Heart right ventricle (tissue), 16 donors: ENCODE results near the gene PPM1K. TPM values are rescaled to one million over a fixed set of nuclear protein-coding genes. Genes with fewer than 3 reads are reported as not detected.

Experiments used
- ATAC-seq, 8 donors: fragments of 200-7000 bp; cut with Tn5 transposase; one replicate each; pipeline ENCODE4 v1.9.1; 2020; ENCODE audit warnings: mild to moderate bottlenecking in 8 of 8, moderate library complexity in 8 of 8, moderate number of reproducible peaks in 1 of 8
- DNase-seq, 2 donors: peaks; one replicate each; pipeline ENCODE4 v3.0.0-alpha.2; 2020
- H3K27ac ChIP-seq, 10 donors: fragments of 200-600 bp; sonication (generic) in 2 of 10; one replicate each; pipeline versions ENCODE4 v1.5.0 to v1.8.0; 2020 to 2022; ENCODE audit warnings: mild to moderate bottlenecking in 3 of 10
- H3K27me3 ChIP-seq, 7 donors: fragments of 200-600 bp; one replicate each; pipeline ENCODE4 v1.8.0; 2021 to 2022; ENCODE audit warnings: mild to moderate bottlenecking in 2 of 7
- H3K36me3 ChIP-seq, 9 donors: fragments of 200-600 bp; sonication (generic) in 1 of 9; one replicate each; pipeline versions ENCODE4 v1.5.0 to v1.8.0; 2020 to 2022; ENCODE audit warnings: mild to moderate bottlenecking in 2 of 9
- H3K4me1 ChIP-seq, 9 donors: fragments of 200-600 bp; sonication (generic) in 1 of 9; one replicate each; pipeline versions ENCODE4 v1.5.0 to v1.8.0; 2020 to 2022; ENCODE audit warnings: mild to moderate bottlenecking in 4 of 9
- H3K4me3 ChIP-seq, 10 donors: fragments of 200-600 bp; sonication (generic) in 2 of 10; one replicate each; pipeline versions ENCODE4 v1.5.0 to v1.8.0; 2020 to 2022; ENCODE audit warnings: mild to moderate bottlenecking in 7 of 10, moderate library complexity in 2 of 10
- H3K9me3 ChIP-seq, 11 donors: fragments of 200-600 bp in 10 of 11; sonication (generic) in 2 of 11; one replicate each; pipeline versions ENCODE4 v1.5.0 to v1.8.0; 2013 to 2022; ENCODE audit warnings: mild to moderate bottlenecking in 2 of 11, control low read depth in 1 of 11, moderate library complexity in 1 of 11
- CTCF ChIP-seq, 9 donors: fragments of 200-600 bp; sonication (generic) in 2 of 9; IDR thresholded peaks; one replicate each; pipeline versions ENCODE4 v1.5.0 to v1.8.0; 2021 to 2022; ENCODE audit warnings: antibody characterized with exemption in 9 of 9, mild to moderate bottlenecking in 5 of 9, moderate library complexity in 1 of 9
- WGBS, 2 donors: extraction: QIAGEN DNeasy Blood & Tissue Kit; methylation state at CpG; one replicate each; pipeline ENCODE4 v1.1.7; 2013; ENCODE audit warnings: inconsistent platforms in 1 of 2; 5-methylcytosine and 5-hydroxymethylcytosine counted together
- intact Hi-C, 10 donors: fragments of 100-400 bp; cut with DNase I; formaldehyde crosslinking; loops; one replicate each; pipeline versions ENCODE4 v1.11.1 to v1.14.2; 2022
- polyA plus RNA-seq, 2 donors: library from polyadenylated mRNA; stranded (reverse); fragments of 200-250 nt; gene quantifications; one replicate each; pipeline ENCODE4 v1.2.3, GENCODE V29; 2013
- total RNA-seq, 10 donors: library from RNA; stranded (reverse); fragmentation: NEBNext Ultra II Directional in 3 of 10; extraction: Animal tissue kit (Norgen Biotek cat#: 25700) in 3 of 10; gene quantifications; one replicate each; pipeline versions ENCODE4 v1.2.1 to v1.2.4, GENCODE V29; 2021 to 2023
- donor health status: Arrhythmogenic right ventricular cardiomyopathy.
- donor health status: ischemic (EF 13 %, LVEDD 7.1; RV severe dilation, severe dysfunction).
- donor health status: healthy with polysubstance abuse.
- donor health status: DM: no; HTN: yes; CAD: no.
- donor health status: DM: no; HTN: no; CAD: no.
- donor health status: ischemic (EF 25% LVEDD 6.9; RV normal size, moderate dysfunction).
- donor health status: ischemic (EF 25% LVEDD 5.7; RV mildly dilated, moderate dysfunction).
- donor health status: healthy.
- donor health status: DM: yes; HTN: yes; CAD: no.
- donor health status: Ischemic cardiomyopathy.
- donor health status: ischemic (EF 35%, LVEDD 5.7; RV mildly dilated, moderate dysfunction).
- donor health status: nonischemic (EF 11% LVEDD 7.7; RV severe dilation, severe dysfunction).
- donor health status: DM: yes; HTN: yes; CAD: no.
- donor health status: PGD.
- donor health status: ischemic (EF 29% LVEDD 5.4; RV normal size, mild dysfunction).
- donor health status: nonischemic (EF 23%, LVEDD 6.1; RV moderate dilation, normal function).

Gene PPM1K
- total and polyA plus RNA-seq, 12 donors: 47.4 to 357 (median 247) TPM

GRCh38 chr4:88308587-88308986 is 24.2 kb upstream of the PPM1K start:
- intact Hi-C loops: no loop called here
- 55 to 76% methylated on average over 1 of the region's 1 CpG for WGBS, 2 donors
- H3K36me3 ChIP-seq: no peaks in the 10 kb centered on the region

GRCh38 chr4:88297725-88298454 is 13.5 kb upstream of the PPM1K start:
- 40 to 46% methylated on average over 6 of the region's 6 CpGs for WGBS, 2 donors
- Histone ChIP-seq H3K9me3 (no peaks in the 10 kb centered on the region), H3K4me3 (peak overlapping the region in 1 of 10 donors; percentile 13), H3K36me3 (no peaks in the 10 kb centered on the region), H3K4me1 (peaks cover 0 to 37% (median 2%) of the 10 kb centered on the region in 9 donors), H3K27ac (peak overlapping the region; percentile 62 to 98 (median 82)), H3K27me3 (no peaks in the 10 kb centered on the region)
- DNase-seq (no peak), ATAC-seq (peak; percentile 62 to 92 (median 80))
- intact Hi-C loops: loop anchor here in 2 of 10 donors (5.0 kb wide), 2 partner anchors 39 to 44 kb away; no protein-coding TSS in a partner anchor
- TF ChIP-seq CTCF (IDR thresholded peaks at IDR 0.05): no peak

More at GRCh38 chr4:88308587-88308986, 24.2 kb upstream of the PPM1K start:
- ATAC-seq (no peak), DNase-seq (no peak)
- H3K4me1 ChIP-seq: no peaks in the 10 kb centered on the region
- peaks cover 0 to 29% (median 0%) of the 10 kb centered on the region in 11 donors for H3K9me3 ChIP-seq
- no peaks in the 10 kb centered on the region for H3K27me3 ChIP-seq
- H3K4me3 ChIP-seq: no peak overlapping the region
- TF ChIP-seq CTCF (IDR thresholded peaks at IDR 0.05): no peak
- no peak overlapping the region for H3K27ac ChIP-seq

- peak overlapping the region in 9 of 10 donors; percentile 68 to 98 (median 83) for H3K27ac ChIP-seq
- intact Hi-C loops: loop anchor here in 2 of 10 donors (5.0 kb wide), 2 partner anchors 40 to 45 kb away; no protein-coding TSS in a partner anchor
- no peaks in the 10 kb centered on the region for H3K36me3 ChIP-seq
- no peak overlapping the region for H3K4me3 ChIP-seq
- ATAC-seq (peak in 2 of 8 donors; percentile 5 to 24), DNase-seq (no peak)
- no peak for TF ChIP-seq CTCF (IDR thresholded peaks at IDR 0.05)
- H3K9me3 ChIP-seq: no peaks in the 10 kb centered on the region
- WGBS, 2 donors: 94 to 98% methylated on average over 1 of the region's 1 CpG
- H3K27me3 ChIP-seq: no peaks in the 10 kb centered on the region
- peaks cover 0 to 37% (median 2%) of the 10 kb centered on the region in 9 donors for H3K4me1 ChIP-seq
These were observed 12.8 kb upstream of the PPM1K start for GRCh38 chr4:88297212-88297516.

GRCh38 chr4:88296413-88297211 is 12.3 kb upstream of the PPM1K start:
- Histone ChIP-seq H3K4me1 (peaks cover 0 to 41% (median 3%) of the 10 kb centered on the region in 9 donors), H3K27ac (peak overlapping the region in 9 of 10 donors; percentile 33 to 98 (median 83)), H3K27me3 (no peaks in the 10 kb centered on the region), H3K4me3 (no peak overlapping the region), H3K9me3 (no peaks in the 10 kb centered on the region), H3K36me3 (no peaks in the 10 kb centered on the region)
- no peak for DNase-seq
- intact Hi-C loops: loop anchor here in 2 of 10 donors (5.0 kb wide), 2 partner anchors 41 to 46 kb away; no protein-coding TSS in a partner anchor
- TF ChIP-seq CTCF (IDR thresholded peaks at IDR 0.05): no peak
- 89 to 96% methylated on average over 5 of the region's 5 CpGs for WGBS, 2 donors
- peak in 5 of 8 donors; percentile 4 to 36 (median 13) for ATAC-seq
